GM10248 (cell line): ENCODE results near the gene TNFSF13B.

Source experiments
- CTCF ChIA-PET: fragments of 300-600 bp; sonication (Branson Sonifier 250); formaldehyde crosslinking; extraction: SDS; loops from one replicate; lab custom pipeline; 2021; ENCODE audit warnings: antibody characterized with exemption; lab: Yijun Ruan, JAX
- POLR2A ChIA-PET: fragments of 350-650 bp; sonication (Branson Sonifier 250); formaldehyde crosslinking; extraction: SDS; loops from one replicate; lab custom pipeline; 2020; ENCODE audit warnings: antibody characterized with exemption; lab: Yijun Ruan, JAX
- DNase-seq: peaks from one replicate; pipeline ENCODE4 v3.0.0; 2012; ENCODE audit errors: extremely low spot score
- CTCF ChIP-seq: IDR thresholded peaks from 2 replicates; pipeline ENCODE4 v1.5.1; 2012; ENCODE audit warnings: mild to moderate bottlenecking, low read depth; ENCODE audit errors: extremely low read depth, missing control alignments, control extremely low read depth

The TNFSF13B gene

DNA sequence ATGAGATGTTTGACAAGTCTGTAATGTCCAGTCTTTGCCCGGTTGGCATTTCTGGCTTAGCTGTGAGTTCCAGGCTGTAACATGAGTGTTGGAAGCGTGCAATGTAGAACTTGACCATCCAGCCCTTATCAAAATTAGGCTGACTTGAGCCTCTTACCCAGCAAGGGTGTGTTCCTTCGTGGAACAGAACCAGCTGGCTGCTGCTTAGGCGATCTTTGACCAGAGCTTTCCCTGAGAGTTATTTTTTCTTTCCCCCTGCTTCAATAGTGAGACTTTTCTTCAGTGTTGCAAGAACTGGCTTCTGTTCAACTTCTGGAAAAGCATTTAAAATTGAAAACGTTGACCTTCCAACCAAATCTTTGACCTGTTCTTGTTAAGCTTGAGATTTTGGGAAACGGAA lies 6.5 kb downstream of the TNFSF13B start:
- ChIA-PET CTCF (interaction anchor here (1.4 to 1.6 kb wide), 2 partner anchors 10 to 12 kb away, joined by 3 to 5 read pairs; no protein-coding TSS in a partner anchor), POLR2A (no interaction called here)
- no peak for DNase-seq
- TF ChIP-seq CTCF: no peak

DNA sequence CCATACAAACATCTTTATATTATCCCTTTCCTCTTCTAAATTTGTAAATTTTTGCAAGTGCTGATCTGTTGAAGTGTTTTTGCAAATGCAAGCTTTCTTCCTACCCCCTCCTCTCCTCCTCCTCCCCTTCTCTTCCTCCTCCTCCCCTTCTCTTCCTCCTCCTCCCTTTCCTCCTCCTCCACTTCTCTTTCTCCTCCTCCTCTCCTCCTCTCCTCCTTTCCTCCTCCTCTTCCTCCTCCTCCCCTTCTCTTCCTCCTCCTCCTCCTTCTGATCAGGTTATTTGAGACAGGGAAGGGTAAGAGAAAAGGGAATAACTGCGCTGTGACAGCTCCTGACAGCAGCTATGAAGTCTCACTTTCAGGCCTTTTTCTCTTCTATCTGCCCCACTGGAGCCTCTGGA lies 8.9 kb downstream of the TNFSF13B start:
- POLR2A ChIA-PET: no interaction called here
- TF ChIP-seq CTCF: no peak
- no peak for DNase-seq
- CTCF ChIA-PET: no interaction called here

GRCh38 chr13:108281901-108282300 lies 12.4 kb downstream of the TNFSF13B start:
- POLR2A ChIA-PET: no interaction called here
- no peak for DNase-seq
- CTCF ChIA-PET: no interaction called here
- TF ChIP-seq CTCF: no peak

GRCh38 chr13:108283110-108283509 lies 13.6 kb downstream of the TNFSF13B start:
- TF ChIP-seq CTCF: no peak
- ChIA-PET CTCF (no interaction called here), POLR2A (no interaction called here)
- no peak for DNase-seq

DNA sequence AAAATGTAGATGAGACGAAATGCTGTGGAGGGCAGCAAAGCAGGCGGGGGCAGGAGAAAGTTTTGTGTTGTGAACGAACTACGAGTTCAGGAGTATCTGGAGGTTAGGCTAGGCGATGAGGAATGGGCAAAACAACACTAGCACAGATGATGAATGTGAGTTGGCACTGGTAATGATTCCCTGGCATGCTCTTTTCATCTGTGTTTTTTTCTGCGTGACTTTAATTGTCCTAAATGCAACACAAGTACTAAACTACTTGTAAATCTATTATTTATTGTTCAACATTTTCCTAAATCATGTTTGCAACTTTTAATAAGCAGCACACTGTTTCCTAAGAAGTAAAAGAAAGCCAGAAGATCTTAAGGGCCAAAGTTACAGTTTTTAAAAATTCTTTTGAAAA lies 19.2 kb downstream of the TNFSF13B start:
- ChIA-PET POLR2A (no interaction called here), CTCF (interaction anchor here (1.1 kb wide), 1 partner anchor 13 kb away, joined by 3 read pairs; no protein-coding TSS in a partner anchor)
- no peak for TF ChIP-seq CTCF
- DNase-seq: no peak

GRCh38 chr13:108289819-108290218 lies 20.3 kb downstream of the TNFSF13B start:
- ChIA-PET CTCF (no interaction called here), POLR2A (no interaction called here)
- DNase-seq: no peak
- TF ChIP-seq CTCF: no peak

DNA sequence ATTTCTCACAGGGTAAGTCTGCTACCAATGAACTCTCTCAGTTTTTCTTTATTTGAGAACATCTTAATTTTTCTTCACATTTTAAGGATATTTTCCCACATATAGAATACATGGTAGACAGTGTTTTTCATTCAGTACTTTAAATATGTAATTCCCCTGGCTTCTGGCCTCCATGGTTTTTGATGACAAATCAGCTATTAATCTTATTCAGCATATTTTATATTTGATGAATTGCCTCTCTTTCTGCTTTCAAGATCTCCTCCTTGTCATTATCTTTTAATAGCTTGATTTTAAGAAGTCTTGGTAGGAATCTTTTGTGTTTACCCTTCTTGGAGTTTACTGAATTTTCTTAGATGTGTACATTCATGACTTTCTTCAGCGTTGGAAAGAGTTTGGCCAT lies 27.6 kb downstream of the TNFSF13B start:
- DNase-seq: no peak
- POLR2A ChIA-PET: no interaction called here
- CTCF ChIA-PET: no interaction called here
- no peak for TF ChIP-seq CTCF
